ENCODE measurements around the gene ATXN2. TPM values are rescaled to one million over a fixed set of nuclear protein-coding genes. Genes with fewer than 3 reads are reported as not detected.

ATXN2 gene
- polyA plus RNA-seq, 1 experiment: 19.1 TPM

DNA sequence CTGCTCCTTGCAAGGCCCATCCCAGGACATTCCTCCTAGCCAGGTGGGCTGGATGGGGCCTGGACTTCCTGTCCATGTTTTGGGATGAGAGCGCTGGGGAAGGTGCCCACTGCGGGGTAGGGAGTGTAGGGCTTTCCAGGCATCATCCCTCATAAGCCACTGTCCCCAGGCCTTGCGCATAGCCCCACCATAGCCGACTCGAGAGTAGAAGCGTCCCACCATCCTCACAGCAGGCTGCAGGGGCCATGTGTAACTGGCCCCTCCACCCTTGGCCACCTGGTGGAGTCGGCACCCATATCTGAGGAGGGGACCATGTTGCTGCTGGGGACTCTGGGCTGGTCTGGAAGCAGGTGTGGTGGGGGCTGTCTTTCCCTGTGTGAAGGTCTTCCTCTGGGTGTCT lies 162.8 kb downstream of the ATXN2 start:
- Histone ChIP-seq H3K4me3 (ENCODE audit: low read depth, low read length) (no peak overlapping the region), H3K27ac (ENCODE audit: low read depth, low read length) (peak overlapping the region; percentile 21), H3K9me3 (ENCODE audit: control insufficient read depth, insufficient read depth, low read length) (no peaks in the 10 kb centered on the region), H3K27me3 (ENCODE audit: control insufficient read depth, insufficient read depth, low read length) (no peaks in the 10 kb centered on the region)
- POLR2A ChIA-PET: interaction anchor here (0.6 to 1.7 kb wide), 2 partner anchors 15 to 31 kb away, joined by 3 to 5 read pairs; no protein-coding TSS in a partner anchor
- TF ChIP-seq, protein P1, sequence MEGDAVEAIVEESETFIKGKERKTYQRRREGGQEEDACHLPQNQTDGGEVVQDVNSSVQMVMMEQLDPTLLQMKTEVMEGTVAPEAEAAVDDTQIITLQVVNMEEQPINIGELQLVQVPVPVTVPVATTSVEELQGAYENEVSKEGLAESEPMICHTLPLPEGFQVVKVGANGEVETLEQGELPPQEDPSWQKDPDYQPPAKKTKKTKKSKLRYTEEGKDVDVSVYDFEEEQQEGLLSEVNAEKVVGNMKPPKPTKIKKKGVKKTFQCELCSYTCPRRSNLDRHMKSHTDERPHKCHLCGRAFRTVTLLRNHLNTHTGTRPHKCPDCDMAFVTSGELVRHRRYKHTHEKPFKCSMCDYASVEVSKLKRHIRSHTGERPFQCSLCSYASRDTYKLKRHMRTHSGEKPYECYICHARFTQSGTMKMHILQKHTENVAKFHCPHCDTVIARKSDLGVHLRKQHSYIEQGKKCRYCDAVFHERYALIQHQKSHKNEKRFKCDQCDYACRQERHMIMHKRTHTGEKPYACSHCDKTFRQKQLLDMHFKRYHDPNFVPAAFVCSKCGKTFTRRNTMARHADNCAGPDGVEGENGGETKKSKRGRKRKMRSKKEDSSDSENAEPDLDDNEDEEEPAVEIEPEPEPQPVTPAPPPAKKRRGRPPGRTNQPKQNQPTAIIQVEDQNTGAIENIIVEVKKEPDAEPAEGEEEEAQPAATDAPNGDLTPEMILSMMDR (IDR thresholded peaks at IDR 0.05; ENCODE audit: low read depth, low read length): no peak
- no peak for DNase-seq (ENCODE audit: low read depth, low spot score)
- CTCF ChIA-PET: interaction anchor here (2.8 kb wide), 1 partner anchor 15 kb away, joined by 22 read pairs; no protein-coding TSS in a partner anchor

DNA sequence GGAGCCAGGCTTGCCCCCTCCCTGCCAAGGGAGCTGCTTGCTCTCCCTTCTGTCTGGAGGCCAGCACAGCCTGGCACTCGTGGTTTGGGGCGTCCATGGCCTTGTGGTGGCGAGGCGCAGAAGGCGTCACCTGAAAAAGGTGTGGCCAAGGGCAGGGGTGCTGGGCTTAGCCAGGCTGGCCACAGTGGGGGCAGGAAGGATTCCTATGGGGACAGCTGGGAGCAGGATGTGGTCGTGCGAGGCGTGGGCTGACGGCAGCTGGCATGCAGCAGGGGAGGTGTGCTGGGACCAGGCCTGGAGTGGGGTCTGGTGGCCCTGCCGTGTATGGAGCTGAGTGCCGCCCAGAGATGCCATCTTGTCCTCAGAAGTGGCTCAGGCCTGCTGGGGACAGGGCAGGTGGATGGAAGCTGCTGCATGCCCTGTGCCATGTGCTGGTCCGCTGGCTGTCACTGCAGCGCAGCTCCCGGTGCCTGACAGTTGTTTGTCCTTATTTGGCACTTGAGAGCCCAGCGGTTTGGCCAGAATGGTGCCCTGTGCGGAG lies 163.4 kb downstream of the ATXN2 start:
- Histone ChIP-seq H3K4me3 (ENCODE audit: low read depth, low read length) (no peak overlapping the region), H3K27ac (ENCODE audit: low read depth, low read length) (peak overlapping the region; percentile 21), H3K9me3 (ENCODE audit: control insufficient read depth, insufficient read depth, low read length) (no peaks in the 10 kb centered on the region), H3K27me3 (ENCODE audit: control insufficient read depth, insufficient read depth, low read length) (no peaks in the 10 kb centered on the region)
- ChIA-PET POLR2A (interaction anchor here (0.6 to 1.7 kb wide), 3 partner anchors 10 to 31 kb away, joined by 3 to 5 read pairs (median 5); no protein-coding TSS in a partner anchor), CTCF (interaction anchor here (2.8 kb wide), 1 partner anchor 15 kb away, joined by 22 read pairs; no protein-coding TSS in a partner anchor)
- TF ChIP-seq, protein P1 (IDR thresholded peaks at IDR 0.05; ENCODE audit: low read depth, low read length): no peak
- no peak for DNase-seq (ENCODE audit: low read depth, low spot score)

DNA sequence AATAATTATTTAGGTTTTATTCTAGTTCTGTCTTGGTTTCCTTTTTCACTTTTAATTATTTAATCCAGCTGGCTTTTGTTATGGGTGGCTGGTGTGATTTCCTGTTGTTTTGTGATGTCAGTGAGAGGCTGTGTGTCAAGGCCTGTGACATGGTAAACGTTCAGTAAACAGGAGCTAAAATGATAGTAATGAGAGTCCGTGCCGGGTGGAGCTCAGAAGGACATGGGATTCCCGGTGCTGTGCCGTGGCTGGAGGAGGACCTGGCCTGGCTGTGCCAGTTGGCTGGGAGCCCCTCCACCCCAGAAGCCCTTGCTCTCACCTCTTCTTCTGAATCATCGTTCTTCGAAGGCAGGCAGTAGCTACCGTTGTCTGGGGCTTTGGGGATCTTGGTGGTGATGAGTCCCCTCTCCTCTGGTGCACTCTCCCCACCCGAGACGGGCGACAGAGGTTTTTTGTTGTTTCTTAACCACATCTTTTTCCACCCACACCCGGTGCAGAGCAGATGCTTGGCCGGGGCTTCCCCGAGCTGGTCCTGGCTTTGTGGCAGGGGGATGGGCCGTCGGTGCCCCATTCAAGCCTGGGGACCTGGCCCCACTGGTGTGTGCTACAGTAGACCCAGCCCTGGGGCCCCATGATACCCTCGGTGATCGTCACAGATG lies 164.3 kb downstream of the ATXN2 start:
- no peak for DNase-seq (ENCODE audit: low read depth, low spot score)
- Histone ChIP-seq H3K9me3 (ENCODE audit: control insufficient read depth, insufficient read depth, low read length) (no peaks in the 10 kb centered on the region), H3K27me3 (ENCODE audit: control insufficient read depth, insufficient read depth, low read length) (no peaks in the 10 kb centered on the region), H3K4me3 (ENCODE audit: low read depth, low read length) (0 out of 2 replicates have a peak overlapping the region, but pooled peaks have one; percentile 10), H3K27ac (ENCODE audit: low read depth, low read length) (peak overlapping the region; percentile 81)
- ChIA-PET CTCF (interaction anchor here (0.6 to 2.8 kb wide), 3 partner anchors 16 to 238 kb away, joined by 3 to 22 read pairs (median 20); no protein-coding TSS in a partner anchor), POLR2A (interaction anchor here (0.6 to 1.7 kb wide), 4 partner anchors 11 to 867 kb away, joined by 5 read pairs; no protein-coding TSS in a partner anchor)
- TF ChIP-seq, protein P1 (IDR thresholded peaks at IDR 0.05; ENCODE audit: low read depth, low read length): no peak

DNA sequence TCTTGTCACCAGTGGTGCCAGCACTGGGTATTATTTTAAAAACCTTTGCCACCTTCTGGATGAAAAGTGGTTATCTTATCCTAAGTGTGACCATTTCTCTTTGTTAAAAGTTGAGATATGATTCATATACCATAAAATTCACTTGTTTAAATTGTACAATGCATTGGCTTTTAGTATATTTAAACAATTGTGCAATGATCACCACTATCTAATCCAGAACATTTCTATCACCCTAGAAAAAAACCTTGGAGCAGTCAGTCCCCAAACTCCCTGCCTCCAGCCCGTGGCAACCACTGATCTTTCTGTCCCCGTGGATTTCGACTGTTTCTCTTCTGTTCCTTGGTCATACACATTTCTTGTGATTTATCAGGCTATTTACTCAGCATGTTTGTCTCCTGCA lies 165.1 kb downstream of the ATXN2 start:
- peak overlapping the region; percentile 81 for H3K27ac ChIP-seq (ENCODE audit: low read depth, low read length)
- peak overlapping the region; percentile 7; the same call in 1 of the 2 replicates for H3K4me3 ChIP-seq (ENCODE audit: low read depth, low read length)
- POLR2A ChIA-PET: interaction anchor here (1.2 to 1.5 kb wide), 2 partner anchors 12 to 21 kb away, joined by 5 read pairs; no protein-coding TSS in a partner anchor
- CTCF ChIA-PET: interaction anchor here (2.2 to 2.8 kb wide), 2 partner anchors 17 to 37 kb away, joined by 20 to 22 read pairs; no protein-coding TSS in a partner anchor
- TF ChIP-seq, protein P1 (IDR thresholded peaks at IDR 0.05; ENCODE audit: low read depth, low read length): no peak
- no peaks in the 10 kb centered on the region for H3K9me3 ChIP-seq (ENCODE audit: control insufficient read depth, insufficient read depth, low read length)
- H3K27me3 ChIP-seq (ENCODE audit: control insufficient read depth, insufficient read depth, low read length): no peaks in the 10 kb centered on the region
- no peak for DNase-seq (ENCODE audit: low read depth, low spot score)

Measured in AG04450 (cell line).